Panc1 (cell line): ENCODE data around the gene SUGCT. TPM values are rescaled to one million over a fixed set of nuclear protein-coding genes. Genes with fewer than 3 reads are reported as not detected.

Experiments
- ATAC-seq: fragments of 200-7000 bp; cut with Tn5 transposase; 2 replicates; pipeline ENCODE4 v1.9.1; 2020; ENCODE audit warnings: mild to moderate bottlenecking, moderate library complexity
- BruUV-seq: library from RNA; stranded (reverse); fragments of 400-500 nt; replicated peaks from 2 replicates; lab custom pipeline; 2021; lab: Mats Ljungman, UMichigan
- CTCF ChIA-PET: fragments of 300-600 bp; sonication (Branson Sonifier 250); formaldehyde crosslinking; loops from one replicate; lab custom pipeline; 2022; ENCODE audit warnings: antibody characterized with exemption; lab: Charles Lee
- POLR2A ChIA-PET: fragments of 300-600 bp; sonication (Branson Sonifier 250); formaldehyde crosslinking; loops from one replicate; lab custom pipeline; 2022; ENCODE audit warnings: antibody characterized with exemption; lab: Charles Lee
- DNase-seq: peaks from one replicate; pipeline ENCODE4 v3.0.0-alpha.2; 2010; ENCODE audit warnings: low read depth, low spot score
- H3K27ac ChIP-seq: 2 replicates; pipeline ENCODE4 v1.5.1; 2011; ENCODE audit warnings: mild to moderate bottlenecking, low read length, inconsistent platforms
- H3K27me3 ChIP-seq: fragments of 200-500 bp; sonication (Bioruptor generic); 2 replicates; pipeline ENCODE4 v1.6.0; 2014; ENCODE audit warnings: low read length, inconsistent platforms; ENCODE audit not compliant: control insufficient read depth, insufficient read depth
- H3K36me3 ChIP-seq: fragments of 200-500 bp; sonication (Bioruptor generic); 2 replicates; pipeline ENCODE4 v1.5.1; 2014; ENCODE audit warnings: inconsistent platforms, mild to moderate bottlenecking, low read length, moderate library complexity; ENCODE audit not compliant: control insufficient read depth, insufficient read depth
- H3K4me1 ChIP-seq: 2 replicates; pipeline ENCODE4 v1.5.1; 2011; ENCODE audit warnings: inconsistent platforms, mild to moderate bottlenecking, low read length, moderate library complexity; ENCODE audit not compliant: control insufficient read depth, insufficient read depth
- H3K4me3 ChIP-seq, 2 experiments: 2 replicates each; pipeline ENCODE4 v1.5.1; 2011 to 2012; ENCODE audit warnings: low read depth in 2 of 2, low read length in 2 of 2, mild to moderate bottlenecking in 2 of 2, inconsistent platforms in 1 of 2, moderate library complexity in 1 of 2
- H3K9me3 ChIP-seq: fragments of 200-500 bp; sonication (Bioruptor generic); 2 replicates; pipeline ENCODE4 v1.5.1; 2014; ENCODE audit warnings: low read depth, mild to moderate bottlenecking, inconsistent platforms, low read length, moderate library complexity; ENCODE audit not compliant: control insufficient read depth, insufficient read depth
- CTCF ChIP-seq: fragments of 450-650 bp; IDR thresholded peaks from 2 replicates; pipeline ENCODE4 v1.5.1; 2017; ENCODE audit warnings: mild to moderate bottlenecking
- POLR2AphosphoS5 ChIP-seq: IDR thresholded peaks from 2 replicates; pipeline ENCODE4 v1.6.1; 2012; ENCODE audit warnings: mild to moderate bottlenecking, low read depth, low read length, moderate library complexity
- REST ChIP-seq, 2 experiments: IDR thresholded peaks; 2 replicates each; pipeline ENCODE4 v1.6.1; 2011 to 2012; ENCODE audit warnings: low read depth in 2 of 2, control low read depth in 1 of 2, low read length in 1 of 2, mild to moderate bottlenecking in 1 of 2, moderate library complexity in 1 of 2; ENCODE audit not compliant: insufficient read depth in 1 of 2
- SIN3A ChIP-seq: IDR thresholded peaks from 2 replicates; pipeline ENCODE4 v1.6.1; 2012; ENCODE audit warnings: low read depth, mild to moderate bottlenecking, low read length, moderate library complexity, borderline replicate concordance; ENCODE audit not compliant: insufficient read depth
- TCF7L2 ChIP-seq: IDR thresholded peaks from 2 replicates; pipeline ENCODE4 v1.6.1; 2011; ENCODE audit warnings: mild to moderate bottlenecking, low read depth, low read length, inconsistent platforms
- in situ Hi-C: cut with HindIII; loops from 2 replicates; pipeline ENCODE4 v1.10.0; 2016; ENCODE audit warnings: low sequenced_read_pairs, low pct_unique_long_range_greater_than_20kb
- intact Hi-C: fragments of 100-400 bp; cut with micrococcal nuclease; formaldehyde crosslinking; loops from one replicate; pipeline ENCODE4 v1.10.0; 2022; ENCODE audit not compliant: unreplicated experiment
- total RNA-seq: library from RNA; stranded (reverse); gene quantifications from one replicate; pipeline ENCODE4 v1.2.1, GENCODE V29; 2021; ENCODE audit not compliant: unreplicated experiment

SUGCT gene
- total RNA-seq, 1 experiment from 2014 or later, result 3.1 TPM

GRCh38 chr7:40608321-40609075 is 473.7 kb downstream of the SUGCT start:
- in situ Hi-C loops (no loop called here), intact Hi-C loops (loop anchor here (5.0 kb wide), 1 partner anchor 376 kb away; no protein-coding TSS in a partner anchor)
- no peak for TF ChIP-seq SIN3A
- TF ChIP-seq POLR2AphosphoS5, result no peak
- no peak for TF ChIP-seq REST (IDR thresholded peaks at IDR 0.05; ENCODE audit: insufficient read depth in 1 of 2, low read depth in 2 of 2, low read length in 1 of 2)
- no peak for TF ChIP-seq TCF7L2
- TF ChIP-seq CTCF, result no peak
- Histone ChIP-seq H3K9me3 (no peaks in the 10 kb centered on the region), H3K27me3 (no peaks in the 10 kb centered on the region), H3K4me1 (no peaks in the 10 kb centered on the region), H3K4me3 (no peak overlapping the region), H3K36me3 (no peaks in the 10 kb centered on the region), H3K27ac (no peak overlapping the region)
- DNase-seq (no peak), ATAC-seq (no peak)
- no TSS peak for BruUV-seq
- POLR2A ChIA-PET, result no interaction called here
- CTCF ChIA-PET, result no interaction called here

- H3K4me1 ChIP-seq, result no peaks in the 10 kb centered on the region
- no peaks in the 10 kb centered on the region for H3K36me3 ChIP-seq
- BruUV-seq, result no TSS peak
- H3K27me3 ChIP-seq, result no peaks in the 10 kb centered on the region
- ChIA-PET POLR2A (interaction anchor here (0.5 kb wide), 1 partner anchor 34 kb away, joined by 3 read pairs; no protein-coding TSS in a partner anchor), CTCF (no interaction called here)
- ATAC-seq, result no peak
- in situ Hi-C loops (no loop called here), intact Hi-C loops (no loop called here)
- DNase-seq, result no peak
- no peak for TF ChIP-seq CTCF
- TF ChIP-seq POLR2AphosphoS5, result no peak
- no peak for TF ChIP-seq TCF7L2
- TF ChIP-seq SIN3A, result no peak
- no peak for TF ChIP-seq REST (IDR thresholded peaks at IDR 0.05; ENCODE audit: insufficient read depth in 1 of 2, low read depth in 2 of 2, low read length in 1 of 2)
- no peak overlapping the region for H3K27ac ChIP-seq
- no peak overlapping the region for H3K4me3 ChIP-seq
- H3K9me3 ChIP-seq, result no peaks in the 10 kb centered on the region
Observed at GRCh38 chr7:40610461-40610860, 475.7 kb downstream of the SUGCT start.
